COR-L47 (cell line): ENCODE measurements around the gene ASTN2.

Experiments
- DNase-seq: peaks from one replicate; lab custom pipeline; 2025; lab: John Stamatoyannopoulos, UW

ASTN2 gene

GRCh38 chr9:116815835-116816234 is 599.0 kb downstream of the ASTN2 start:
- DNase-seq: no peak

GRCh38 chr9:116813031-116813300 is 601.9 kb downstream of the ASTN2 start:
- DNase-seq: no peak

GRCh38 chr9:116812231-116813030 is 602.4 kb downstream of the ASTN2 start:
- no peak for DNase-seq

- DNase-seq: no peak
These were observed 605.2 kb downstream of the ASTN2 start for GRCh38 chr9:116809656-116810055.

- no peak for DNase-seq
These were observed 608.8 kb downstream of the ASTN2 start for GRCh38 chr9:116806075-116806474.

GRCh38 chr9:116800885-116801284 is 614.0 kb downstream of the ASTN2 start:
- no peak for DNase-seq

- no peak for DNase-seq
These were observed 614.8 kb downstream of the ASTN2 start for GRCh38 chr9:116800074-116800473.

- DNase-seq: no peak
These were observed 616.3 kb downstream of the ASTN2 start for GRCh38 chr9:116798521-116798920.

- DNase-seq: no peak
These were observed 617.6 kb downstream of the ASTN2 start for GRCh38 chr9:116797276-116797675.

- no peak for DNase-seq
These were observed 618.2 kb downstream of the ASTN2 start for GRCh38 chr9:116796669-116797068.

GRCh38 chr9:116795821-116796220 is 619.0 kb downstream of the ASTN2 start:
- DNase-seq: no peak

GRCh38 chr9:116792271-116792670 is 622.6 kb downstream of the ASTN2 start:
- DNase-seq: no peak

- peak; percentile 77 for DNase-seq
These were observed 623.5 kb downstream of the ASTN2 start for GRCh38 chr9:116791326-116791725.

- no peak for DNase-seq
These were observed 625.8 kb downstream of the ASTN2 start for GRCh38 chr9:116789081-116789480.

GRCh38 chr9:116786737-116787136 is 628.1 kb downstream of the ASTN2 start:
- DNase-seq: no peak

- no peak for DNase-seq
These were observed 637.7 kb downstream of the ASTN2 start for GRCh38 chr9:116777116-116777515.

- no peak for DNase-seq
These were observed 640.3 kb downstream of the ASTN2 start for GRCh38 chr9:116774421-116775180.

GRCh38 chr9:116767219-116767618 is 647.6 kb downstream of the ASTN2 start:
- peak; percentile 72 for DNase-seq

GRCh38 chr9:116765011-116765410 is 649.8 kb downstream of the ASTN2 start:
- DNase-seq: no peak

GRCh38 chr9:116763770-116764169 is 651.1 kb downstream of the ASTN2 start:
- no peak for DNase-seq

GRCh38 chr9:116760636-116761035 is 654.2 kb downstream of the ASTN2 start:
- DNase-seq: no peak

GRCh38 chr9:116757030-116757429 is 657.8 kb downstream of the ASTN2 start:
- no peak for DNase-seq

GRCh38 chr9:116753389-116753788 is 661.5 kb downstream of the ASTN2 start:
- no peak for DNase-seq

- no peak for DNase-seq
These were observed 664.3 kb downstream of the ASTN2 start for GRCh38 chr9:116750510-116750909.
